Ishikawa (cell line): ENCODE results near the gene QARS1.

Source experiments
- CEBPB ChIP-seq: IDR thresholded peaks from 2 replicates; pipeline ENCODE4 v1.6.1; 2012
- CREB1 ChIP-seq: IDR thresholded peaks from 2 replicates; pipeline ENCODE4 v1.6.1; 2012; ENCODE audit warnings: low read depth
- EGR1 ChIP-seq: IDR thresholded peaks from 2 replicates; pipeline ENCODE4 v1.6.1; 2012
- EP300 ChIP-seq: IDR thresholded peaks from 2 replicates; pipeline ENCODE4 v1.6.1; 2012; ENCODE audit warnings: borderline replicate concordance
- FOXM1 ChIP-seq: IDR thresholded peaks from 2 replicates; pipeline ENCODE4 v1.6.1; 2012; ENCODE audit warnings: low read depth, borderline replicate concordance
- MAX ChIP-seq: IDR thresholded peaks from 2 replicates; pipeline ENCODE4 v1.6.1; 2012
- NFIC ChIP-seq: IDR thresholded peaks from 2 replicates; pipeline ENCODE4 v1.6.1; 2012
- RAD21 ChIP-seq: IDR thresholded peaks from 2 replicates; pipeline ENCODE4 v1.6.1; 2012; ENCODE audit warnings: low read depth
- REST ChIP-seq: IDR thresholded peaks from 2 replicates; pipeline ENCODE4 v1.6.1; 2012; ENCODE audit warnings: low read depth, mild to moderate bottlenecking
- TAF1 ChIP-seq: IDR thresholded peaks from 2 replicates; pipeline ENCODE4 v1.6.1; 2012; ENCODE audit warnings: low read depth, mild to moderate bottlenecking
- TCF12 ChIP-seq: IDR thresholded peaks from 2 replicates; pipeline ENCODE4 v1.6.1; 2012; ENCODE audit warnings: low read depth
- TEAD4 ChIP-seq: IDR thresholded peaks from 2 replicates; pipeline ENCODE4 v1.6.1; 2012
- USF1 ChIP-seq: IDR thresholded peaks from 2 replicates; pipeline ENCODE4 v1.6.1; 2012
- YY1 ChIP-seq: IDR thresholded peaks from 2 replicates; pipeline ENCODE4 v1.6.1; 2012; ENCODE audit warnings: low read depth
- ZBTB7A ChIP-seq: IDR thresholded peaks from 2 replicates; pipeline ENCODE4 v1.6.1; 2012; ENCODE audit warnings: low read depth

QARS1 gene

GRCh38 chr3:49079270-49079669 lies 25.3 kb downstream of the QARS1 start:
- TF ChIP-seq FOXM1 = no peak
- no peak for TF ChIP-seq EP300
- no peak for TF ChIP-seq EGR1
- TF ChIP-seq TCF12 = no peak
- no peak for TF ChIP-seq USF1
- TF ChIP-seq NFIC = no peak

- TF ChIP-seq TAF1 = no peak
- no peak for TF ChIP-seq ZBTB7A
- TF ChIP-seq MAX = no peak
- TF ChIP-seq EGR1 = no peak
- TF ChIP-seq EP300 = no peak
- no peak for TF ChIP-seq RAD21
- no peak for TF ChIP-seq CREB1
- TF ChIP-seq YY1 = no peak
Observed at GRCh38 chr3:49076646-49077045, 27.9 kb downstream of the QARS1 start.

- TF ChIP-seq TCF12 (no peak), CREB1 (no peak), USF1 (no peak), FOXM1 (no peak), TAF1 (no peak), NFIC (no peak), REST (no peak), YY1 (no peak), ZBTB7A (no peak), TEAD4 (no peak), EP300 (no peak)
Observed at GRCh38 chr3:49076116-49076515, 28.4 kb downstream of the QARS1 start.

GRCh38 chr3:49058011-49058410 lies 46.5 kb downstream of the QARS1 start:
- TF ChIP-seq TEAD4 = peak; percentile 84
- TF ChIP-seq MAX = 0 out of 2 replicates have a peak, but pooled peaks have one; percentile 13
- TF ChIP-seq CEBPB = peak; percentile 94
- TF ChIP-seq TAF1 = no peak

- TF ChIP-seq USF1 = no peak
- no peak for TF ChIP-seq MAX
- no peak for TF ChIP-seq TCF12
- no peak for TF ChIP-seq EP300
- no peak for TF ChIP-seq NFIC
- no peak for TF ChIP-seq CREB1
- TF ChIP-seq CEBPB = no peak
Observed at GRCh38 chr3:49057268-49057667, 47.3 kb downstream of the QARS1 start.

GRCh38 chr3:49054344-49054862 lies 50.2 kb downstream of the QARS1 start:
- no peak for TF ChIP-seq RAD21

GRCh38 chr3:49053543-49053942 lies 51.0 kb downstream of the QARS1 start:
- TF ChIP-seq USF1 (no peak), YY1 (no peak), TAF1 (no peak), REST (no peak), RAD21 (no peak), ZBTB7A (no peak), NFIC (no peak), EP300 (no peak), TEAD4 (no peak), CREB1 (no peak), FOXM1 (no peak), CEBPB (no peak)
